IPS-18c (cell line): Measurements from ENCODE around the gene PTCD2.
"Not testable (repeated sequence)": the region's sequence is repeated elsewhere in the genome, so short reads cannot be mapped to it uniquely, and the experiment has no call there.

ENCODE experiments used
- H3K4me3 ChIP-seq: 2 replicates; pipeline ENCODE4 v1.7.0; 2013; ENCODE audit warnings: low read depth, mild to moderate bottlenecking, low read length, moderate library complexity; ENCODE audit not compliant: insufficient read depth
- H3K9me3 ChIP-seq: one replicate; pipeline ENCODE4 v1.6.1; 2013; ENCODE audit warnings: mild to moderate bottlenecking, low read length, moderate library complexity; ENCODE audit not compliant: control insufficient read depth, insufficient read depth

Gene PTCD2

GRCh38 chr5:72292411-72292810 lies 27.8 kb upstream of the PTCD2 start:
- Histone ChIP-seq H3K9me3 (no peaks in the 10 kb centered on the region), H3K4me3 (no peak overlapping the region)

GRCh38 chr5:72293495-72294055 lies 26.6 kb upstream of the PTCD2 start:
- no peaks in the 10 kb centered on the region for H3K9me3 ChIP-seq
- H3K4me3 ChIP-seq: no peak overlapping the region

GRCh38 chr5:72294473-72294872 lies 25.7 kb upstream of the PTCD2 start:
- no peak overlapping the region for H3K4me3 ChIP-seq
- no peaks in the 10 kb centered on the region for H3K9me3 ChIP-seq

GRCh38 chr5:72295539-72295938 lies 24.6 kb upstream of the PTCD2 start:
- Histone ChIP-seq H3K9me3 (no peaks in the 10 kb centered on the region), H3K4me3 (no peak overlapping the region)

- H3K4me3 ChIP-seq: no peak overlapping the region
- H3K9me3 ChIP-seq: no peaks in the 10 kb centered on the region
These were observed 23.9 kb upstream of the PTCD2 start for GRCh38 chr5:72296256-72296655.

GRCh38 chr5:72298136-72298535 lies 22.0 kb upstream of the PTCD2 start:
- not testable (repeated sequence) for H3K4me3 ChIP-seq, H3K9me3 ChIP-seq

- Histone ChIP-seq H3K9me3 (no peaks in the 10 kb centered on the region), H3K4me3 (no peak overlapping the region)
These were observed 21.5 kb upstream of the PTCD2 start for GRCh38 chr5:72298711-72299110.

GRCh38 chr5:72300590-72301339 lies 19.4 kb upstream of the PTCD2 start:
- Histone ChIP-seq H3K9me3 (no peaks in the 10 kb centered on the region), H3K4me3 (no peak overlapping the region)

- H3K4me3 ChIP-seq: no peak overlapping the region
These were observed 18.6 kb upstream of the PTCD2 start for GRCh38 chr5:72301557-72301956.

GRCh38 chr5:72302171-72302570 lies 18.0 kb upstream of the PTCD2 start:
- Histone ChIP-seq H3K9me3 (no peaks in the 10 kb centered on the region), H3K4me3 (no peak overlapping the region)

More at GRCh38 chr5:72301557-72301956, 18.6 kb upstream of the PTCD2 start:
- no peaks in the 10 kb centered on the region for H3K9me3 ChIP-seq

- H3K4me3 ChIP-seq: no peak overlapping the region
- no peaks in the 10 kb centered on the region for H3K9me3 ChIP-seq
These were observed 14.7 kb upstream of the PTCD2 start for GRCh38 chr5:72305194-72306142.

GRCh38 chr5:72307573-72307967 lies 12.6 kb upstream of the PTCD2 start:
- peak overlapping the region; percentile 61 for H3K4me3 ChIP-seq

GRCh38 chr5:72307968-72308852 lies 12.0 kb upstream of the PTCD2 start:
- Histone ChIP-seq H3K4me3 (peak overlapping the region; percentile 61), H3K9me3 (no peaks in the 10 kb centered on the region)

More at GRCh38 chr5:72307573-72307967, 12.6 kb upstream of the PTCD2 start:
- H3K9me3 ChIP-seq: no peaks in the 10 kb centered on the region

GRCh38 chr5:72308853-72309191 lies 11.4 kb upstream of the PTCD2 start:
- Histone ChIP-seq H3K9me3 (no peaks in the 10 kb centered on the region), H3K4me3 (peak overlapping the region; percentile 34; the same call in 1 of the 2 replicates)

- H3K4me3 ChIP-seq: no peak overlapping the region
- H3K9me3 ChIP-seq: peaks cover under 1% of the 10 kb centered on the region
These were observed 7.0 kb upstream of the PTCD2 start for GRCh38 chr5:72313141-72313540.

GRCh38 chr5:72314571-72315172 lies 5.5 kb upstream of the PTCD2 start:
- no peak overlapping the region for H3K4me3 ChIP-seq
- H3K9me3 ChIP-seq: peaks cover 2% of the 10 kb centered on the region
